ENCODE results near the gene CLIC3. TPM values are rescaled to one million over a fixed set of nuclear protein-coding genes. Genes with fewer than 3 reads are reported as not detected.
"Not testable (repeated sequence)": the region's sequence is repeated elsewhere in the genome, so short reads cannot be mapped to it uniquely, and the experiment has no call there.

CLIC3 gene
- total and polyA plus RNA-seq, 2 experiments from 2014 or later, result 37.7 to 98.9 TPM

- no peak overlapping the region for H3K4me2 ChIP-seq (ENCODE audit: unreplicated experiment)
Measured at GRCh38 chr9:137007108-137007815, 10.9 kb upstream of the CLIC3 start.

GRCh38 chr9:137006116-137007003 lies 10.0 kb upstream of the CLIC3 start:
- Histone ChIP-seq H3K4me1 (ENCODE audit: insufficient read depth) (no peaks in the 10 kb centered on the region), H2AFZ (no peak overlapping the region), H3K27me3 (replicated peaks; ENCODE audit: insufficient read depth) (no peaks in the 10 kb centered on the region), H3K4me2 (ENCODE audit: unreplicated experiment) (no peak overlapping the region), H3K79me2 (ENCODE audit: insufficient read depth) (no peaks in the 10 kb centered on the region), H3K9me2 (ENCODE audit: insufficient read depth) (no peaks in the 10 kb centered on the region), H3K9ac (no peak overlapping the region), H4K20me1 (ENCODE audit: insufficient read depth) (no peaks in the 10 kb centered on the region), H3K27ac (no peak overlapping the region), H3K9me3 (ENCODE audit: low read depth) (no peaks in the 10 kb centered on the region), H3K36me3 (ENCODE audit: low read depth) (no peaks in the 10 kb centered on the region), H3F3A (ENCODE audit: insufficient read depth) (no peaks in the 10 kb centered on the region), H3K4me3 (no peak overlapping the region)
- no peak for TF ChIP-seq EZH2phosphoT487 (IDR thresholded peaks at IDR 0.05; ENCODE audit: insufficient read depth, low read depth)
- no peak for TF ChIP-seq EZH2 (IDR thresholded peaks at IDR 0.05; ENCODE audit: insufficient read depth, poor library complexity, severe bottlenecking)
- in situ Hi-C loops (cut with MboI), result no loop called here
- WGBS, 2 experiments (ENCODE audit: low coverage in 1 of 2, low lambda C conversion rate in 2 of 2, missing lambda C conversion rate in 2 of 2), result 82 to 83% methylated on average over 21 to 24 of the region's 24 CpGs
- DNase-seq, result no peak

More at GRCh38 chr9:137007108-137007815, 10.9 kb upstream of the CLIC3 start:
- Histone ChIP-seq H3K36me3 (ENCODE audit: low read depth) (no peaks in the 10 kb centered on the region), H3K27ac (no peak overlapping the region), H3K27me3 (replicated peaks; ENCODE audit: insufficient read depth) (no peaks in the 10 kb centered on the region), H4K20me1 (ENCODE audit: insufficient read depth) (no peaks in the 10 kb centered on the region), H3K9ac (no peak overlapping the region), H3K9me2 (ENCODE audit: insufficient read depth) (no peaks in the 10 kb centered on the region), H3K9me3 (ENCODE audit: low read depth) (no peaks in the 10 kb centered on the region), H3K4me1 (ENCODE audit: insufficient read depth) (no peaks in the 10 kb centered on the region), H3K4me3 (no peak overlapping the region), H3K79me2 (ENCODE audit: insufficient read depth) (no peaks in the 10 kb centered on the region), H2AFZ (no peak overlapping the region), H3F3A (ENCODE audit: insufficient read depth) (no peaks in the 10 kb centered on the region)
- 81 to 85% methylated on average over 27 to 30 of the region's 30 CpGs for WGBS, 2 experiments (ENCODE audit: low coverage in 1 of 2, low lambda C conversion rate in 2 of 2, missing lambda C conversion rate in 2 of 2)
- no peak for DNase-seq
- in situ Hi-C loops (cut with MboI), result no loop called here
- TF ChIP-seq EZH2phosphoT487 (IDR thresholded peaks at IDR 0.05; ENCODE audit: insufficient read depth, low read depth) (no peak), EZH2 (IDR thresholded peaks at IDR 0.05; ENCODE audit: insufficient read depth, poor library complexity, severe bottlenecking) (no peak)

GRCh38 chr9:137004285-137004684 lies 7.9 kb upstream of the CLIC3 start:
- H3K27ac ChIP-seq; in situ Hi-C loops (cut with MboI): not testable (repeated sequence)

GRCh38 chr9:137002646-137003041 lies 6.3 kb upstream of the CLIC3 start:
- TF ChIP-seq EZH2 (IDR thresholded peaks at IDR 0.05; ENCODE audit: insufficient read depth, poor library complexity, severe bottlenecking), result no peak
- no peak for TF ChIP-seq EZH2phosphoT487 (IDR thresholded peaks at IDR 0.05; ENCODE audit: insufficient read depth, low read depth)
- no peaks in the 10 kb centered on the region for H3K9me3 ChIP-seq (ENCODE audit: low read depth)
- no peaks in the 10 kb centered on the region for H3K79me2 ChIP-seq (ENCODE audit: insufficient read depth)
- H3K27ac ChIP-seq, result no peak overlapping the region
- peaks cover 10% of the 10 kb centered on the region; the same call in 1 of the 2 replicates for H3F3A ChIP-seq (ENCODE audit: insufficient read depth)
- H3K36me3 ChIP-seq (ENCODE audit: low read depth), result no peaks in the 10 kb centered on the region
- H2AFZ ChIP-seq, result no peak overlapping the region
- no peaks in the 10 kb centered on the region for H3K9me2 ChIP-seq (ENCODE audit: insufficient read depth)
- no peak overlapping the region for H3K4me2 ChIP-seq (ENCODE audit: unreplicated experiment)
- peaks cover 11% of the 10 kb centered on the region for H3K4me1 ChIP-seq (ENCODE audit: insufficient read depth)
- no peak overlapping the region for H3K4me3 ChIP-seq
- H3K27me3 ChIP-seq (replicated peaks; ENCODE audit: insufficient read depth), result no peaks in the 10 kb centered on the region
- H4K20me1 ChIP-seq (ENCODE audit: insufficient read depth), result no peaks in the 10 kb centered on the region
- H3K9ac ChIP-seq, result no peak overlapping the region
- no peak for DNase-seq
- in situ Hi-C loops (cut with MboI), result no loop called here
- 82 to 86% methylated on average over 10 of the region's 10 CpGs for WGBS, 2 experiments (ENCODE audit: low coverage in 1 of 2, low lambda C conversion rate in 2 of 2, missing lambda C conversion rate in 2 of 2)

More at GRCh38 chr9:137004285-137004684, 7.9 kb upstream of the CLIC3 start:
- 33 to 36% methylated on average over 17 of the region's 17 CpGs for WGBS, 2 experiments (ENCODE audit: low coverage in 1 of 2, low lambda C conversion rate in 2 of 2, missing lambda C conversion rate in 2 of 2)
- not testable (repeated sequence) for H3K4me2 ChIP-seq (ENCODE audit: unreplicated experiment); H3K4me3 ChIP-seq; H3K9ac ChIP-seq; H3F3A ChIP-seq (ENCODE audit: insufficient read depth); H4K20me1 ChIP-seq (ENCODE audit: insufficient read depth); DNase-seq; H3K27me3 ChIP-seq (replicated peaks; ENCODE audit: insufficient read depth); H3K9me2 ChIP-seq (ENCODE audit: insufficient read depth); H2AFZ ChIP-seq; H3K79me2 ChIP-seq (ENCODE audit: insufficient read depth); H3K36me3 ChIP-seq (ENCODE audit: low read depth); H3K9me3 ChIP-seq (ENCODE audit: low read depth)
- H3K4me1 ChIP-seq (ENCODE audit: insufficient read depth), result peaks cover 11% of the 10 kb centered on the region
